Nucleus accumbens (tissue), 56 donors: ENCODE data around the gene INSC.

Source experiments
- DNase-seq, 56 donors: peaks; one replicate each; lab custom pipeline; 2025; lab: John Stamatoyannopoulos, UW

The INSC gene

GRCh38 chr11:15108592-15109130 is 6.1 kb upstream of the INSC start:
- no peak for DNase-seq

- DNase-seq = no peak
Observed at GRCh38 chr11:15109602-15110001, 5.1 kb upstream of the INSC start.

GRCh38 chr11:15111215-15111614 is 3.5 kb upstream of the INSC start:
- DNase-seq = no peak

GRCh38 chr11:15112131-15112541 is 2.6 kb upstream of the INSC start:
- no peak for DNase-seq

GRCh38 chr11:15113381-15113780 is 1.3 kb upstream of the INSC start:
- peak in 2 of 56 donors; percentile 4 to 9 for DNase-seq

- no peak for DNase-seq
Observed at GRCh38 chr11:15115686-15116085, 963 bp downstream of the INSC start.

- peak in 35 of 56 donors; percentile 4 to 70 (median 28) for DNase-seq
Observed at GRCh38 chr11:15117751-15118150, 3.0 kb downstream of the INSC start.

GRCh38 chr11:15118431-15118830 is 3.7 kb downstream of the INSC start:
- DNase-seq = no peak

- no peak for DNase-seq
Observed at GRCh38 chr11:15119352-15119751, 4.6 kb downstream of the INSC start.

- DNase-seq = no peak
Observed at GRCh38 chr11:15119826-15120225, 5.1 kb downstream of the INSC start.

GRCh38 chr11:15123849-15124248 is 9.1 kb downstream of the INSC start:
- no peak for DNase-seq

- no peak for DNase-seq
Observed at GRCh38 chr11:15124528-15124927, 9.8 kb downstream of the INSC start.

GRCh38 chr11:15127341-15127740 is 12.6 kb downstream of the INSC start:
- no peak for DNase-seq

- no peak for DNase-seq
Observed at GRCh38 chr11:15128621-15129020, 13.9 kb downstream of the INSC start.

- no peak for DNase-seq
Observed at GRCh38 chr11:15136166-15136565, 21.4 kb downstream of the INSC start.

GRCh38 chr11:15139096-15139770 is 24.5 kb downstream of the INSC start:
- DNase-seq = no peak

GRCh38 chr11:15139958-15140659 is 25.4 kb downstream of the INSC start:
- DNase-seq = no peak

GRCh38 chr11:15141381-15141780 is 26.7 kb downstream of the INSC start:
- DNase-seq = no peak

GRCh38 chr11:15142838-15143237 is 28.1 kb downstream of the INSC start:
- DNase-seq = no peak

GRCh38 chr11:15143855-15144254 is 29.1 kb downstream of the INSC start:
- no peak for DNase-seq

GRCh38 chr11:15144347-15144746 is 29.6 kb downstream of the INSC start:
- no peak for DNase-seq

- no peak for DNase-seq
Observed at GRCh38 chr11:15145151-15145550, 30.4 kb downstream of the INSC start.
